Prostate gland (tissue), 2 donors: Measurements from ENCODE around the gene DLGAP1.

ENCODE experiments used
- CTCF ChIP-seq, 4 experiments: fragments of 200-600 bp in 2 of 4; fragments of 450-650 bp in 2 of 4; sonication (generic) in 2 of 4; IDR thresholded peaks; 1 replicate in 3 of 4; 2 replicates in 1 of 4; pipeline ENCODE4 v1.5.1; 2016 to 2019; ENCODE audit warnings: antibody characterized with exemption in 4 of 4, mild to moderate bottlenecking in 2 of 4, moderate library complexity in 2 of 4
- POLR2A ChIP-seq: fragments of 450-650 bp; IDR thresholded peaks from one replicate; pipeline ENCODE4 v1.6.1; 2016; ENCODE audit warnings: antibody characterized with exemption, mild to moderate bottlenecking
- POLR2AphosphoS5 ChIP-seq: sonication (generic); formaldehyde crosslinking; IDR thresholded peaks from one replicate; pipeline ENCODE4 v1.6.1; 2017; ENCODE audit warnings: antibody characterized with exemption

GRCh38 chr18:3478262-3478978, 976.7 kb downstream of the DLGAP1 start:
- TF ChIP-seq CTCF (IDR thresholded peaks at IDR 0.05) (no peak), POLR2A (no peak), POLR2AphosphoS5 (no peak)
